ENCODE measurements around the gene ENDOV. TPM values are rescaled to one million over a fixed set of nuclear protein-coding genes. Genes with fewer than 3 reads are reported as not detected.

ENDOV gene
- total and polyA plus RNA-seq, 8 donors, result 2.3 to 122 (median 13.2) TPM

DNA sequence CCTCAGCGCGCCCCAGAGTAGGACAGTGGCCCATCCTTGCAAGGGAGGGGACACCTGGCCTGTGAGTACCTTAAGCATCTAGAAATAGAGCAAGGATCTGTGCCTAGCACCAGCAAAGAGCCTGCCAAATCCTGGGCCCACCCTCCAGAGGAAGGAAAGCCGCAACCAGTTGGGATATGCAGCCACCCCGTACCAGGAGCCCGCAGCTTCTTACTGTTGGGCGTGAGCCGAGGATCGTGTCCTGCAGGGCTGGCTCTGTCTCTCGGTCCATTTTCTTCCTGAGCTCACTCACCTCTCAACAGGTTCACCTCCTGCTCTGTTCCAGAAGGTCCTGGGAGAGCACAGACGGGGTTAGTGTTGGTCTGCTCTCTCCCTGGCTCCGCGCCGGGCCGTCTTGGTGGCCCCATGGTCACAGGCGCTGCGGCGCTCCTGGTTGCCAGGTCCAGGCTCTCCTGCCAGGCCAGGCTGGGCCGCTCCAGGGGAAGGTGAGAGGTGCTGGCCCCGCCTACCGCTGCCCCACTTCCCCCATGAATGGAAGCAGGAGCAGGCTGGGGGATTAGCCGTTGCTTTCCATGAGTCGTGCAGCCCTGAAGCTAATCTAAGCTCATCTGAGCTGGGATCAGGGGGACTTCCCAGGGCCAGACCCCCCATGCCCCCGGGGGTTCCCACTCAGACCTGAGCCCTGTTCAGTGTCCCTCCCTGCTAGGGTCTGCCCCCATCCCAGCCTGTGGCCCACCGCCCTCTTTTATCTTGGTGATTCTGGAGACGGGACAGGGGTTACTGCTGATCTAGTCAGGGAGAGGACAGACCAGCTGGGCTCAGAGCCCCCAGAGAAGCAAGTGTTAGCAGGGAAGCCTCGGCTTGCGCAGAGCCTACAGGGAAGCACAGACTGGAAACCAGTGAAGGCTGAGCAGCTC lies 12.7 kb downstream of the ENDOV start:
- peaks cover 0 to 39% (median 21%) of the 10 kb centered on the region in 4 donors for H3K36me3 ChIP-seq
- 89 to 94% (median 91%) methylated on average over 15 to 27 of the region's 27 CpGs for WGBS, 5 donors
- no peak for DNase-seq
- intact Hi-C loops (cut with DNase I; ENCODE audit: low total_unique reads), result loop anchor here (5.0 kb wide), 1 partner anchor 555 kb away; no protein-coding TSS in a partner anchor
- no peak overlapping the region for H3K27ac ChIP-seq
- no peaks in the 10 kb centered on the region for H3K9me3 ChIP-seq
- H3K4me3 ChIP-seq, result no peak overlapping the region
- H3K4me1 ChIP-seq, result peaks cover 0 to 18% (median 13%) of the 10 kb centered on the region in 4 donors
- H3K27me3 ChIP-seq, result no peaks in the 10 kb centered on the region
- TF ChIP-seq POLR2A (IDR thresholded peaks at IDR 0.05) (no peak), POLR2AphosphoS5 (IDR thresholded peaks at IDR 0.05) (no peak), EP300 (IDR thresholded peaks at IDR 0.05) (no peak), CTCF (IDR thresholded peaks at IDR 0.05) (no peak)

- DNase-seq, result no peak
- 86 to 94% (median 88%) methylated on average over 9 to 12 of the region's 12 CpGs for WGBS, 5 donors
- intact Hi-C loops (cut with DNase I; ENCODE audit: low total_unique reads), result loop anchor here (5.0 kb wide), 1 partner anchor 554 kb away; no protein-coding TSS in a partner anchor
Measured at GRCh38 chr17:80428363-80428762, 13.4 kb downstream of the ENDOV start.

GRCh38 chr17:80428796-80429195 lies 13.8 kb downstream of the ENDOV start:
- DNase-seq, result no peak
- Histone ChIP-seq H3K9me3 (no peaks in the 10 kb centered on the region), H3K4me1 (peaks cover 0 to 9% (median 9%) of the 10 kb centered on the region in 4 donors), H3K4me3 (no peak overlapping the region), H3K27me3 (no peaks in the 10 kb centered on the region), H3K27ac (no peak overlapping the region), H3K36me3 (peaks cover 0 to 39% (median 21%) of the 10 kb centered on the region in 4 donors)
- no peak for TF ChIP-seq CTCF (IDR thresholded peaks at IDR 0.05)
- no peak for TF ChIP-seq POLR2AphosphoS5 (IDR thresholded peaks at IDR 0.05)
- TF ChIP-seq EP300 (IDR thresholded peaks at IDR 0.05), result no peak
- no peak for TF ChIP-seq POLR2A (IDR thresholded peaks at IDR 0.05)
- 83 to 86% (median 86%) methylated on average over 10 to 11 of the region's 11 CpGs for WGBS, 5 donors
- intact Hi-C loops (cut with DNase I; ENCODE audit: low total_unique reads), result loop anchor here (5.0 kb wide), 1 partner anchor 554 kb away; no protein-coding TSS in a partner anchor

More at GRCh38 chr17:80428363-80428762, 13.4 kb downstream of the ENDOV start:
- Histone ChIP-seq H3K4me3 (no peak overlapping the region), H3K27ac (no peak overlapping the region), H3K9me3 (no peaks in the 10 kb centered on the region), H3K36me3 (peaks cover 0 to 39% (median 21%) of the 10 kb centered on the region in 4 donors), H3K27me3 (no peaks in the 10 kb centered on the region), H3K4me1 (peaks cover 0 to 12% (median 10%) of the 10 kb centered on the region in 4 donors)
- TF ChIP-seq POLR2AphosphoS5 (IDR thresholded peaks at IDR 0.05) (no peak), POLR2A (IDR thresholded peaks at IDR 0.05) (no peak), EP300 (IDR thresholded peaks at IDR 0.05) (no peak), CTCF (IDR thresholded peaks at IDR 0.05) (no peak)

DNA sequence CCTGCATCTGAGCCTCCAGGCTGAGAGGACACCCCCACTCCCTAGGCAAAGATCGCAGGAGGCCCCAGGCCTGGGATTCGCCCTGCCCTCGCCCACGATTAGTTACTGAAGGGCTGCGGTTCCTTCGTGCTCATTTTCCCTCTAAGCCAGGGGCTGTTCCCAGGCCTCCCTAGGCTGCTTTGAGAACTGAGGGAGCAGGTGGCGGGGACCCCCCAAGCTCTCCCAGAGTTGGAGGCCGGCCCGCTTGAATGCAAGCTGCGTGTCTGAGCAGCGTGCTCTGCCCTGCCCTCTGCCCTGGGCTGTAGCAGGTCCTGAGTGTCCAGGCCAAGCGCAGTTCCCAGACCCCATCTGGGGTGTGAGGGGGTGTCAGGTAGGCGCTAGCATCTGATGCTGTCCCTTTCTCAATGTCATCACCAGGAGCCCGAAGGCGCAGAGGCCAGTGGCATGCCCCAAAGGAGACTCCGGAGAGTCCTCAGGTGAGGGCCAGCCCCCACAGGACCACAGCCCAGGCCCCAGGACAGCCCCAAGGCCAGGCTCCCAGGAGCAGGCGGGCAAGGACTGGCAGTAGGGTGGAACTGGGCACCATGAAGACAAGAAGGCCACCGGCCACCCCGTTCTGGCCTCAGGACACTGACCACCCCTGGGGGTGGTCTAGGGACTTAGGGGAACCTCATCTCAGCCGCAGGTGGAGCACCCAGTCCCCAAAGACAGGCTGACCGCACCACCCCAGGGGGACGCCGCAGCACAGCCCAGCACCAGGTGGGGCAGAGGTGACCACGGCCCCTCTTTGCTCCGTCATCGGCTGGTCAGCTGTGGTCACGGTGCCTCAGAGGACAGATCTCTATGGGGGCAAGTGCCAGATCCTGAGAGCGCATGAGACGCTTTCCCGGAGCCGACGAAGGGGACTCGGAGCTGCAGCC lies 14.6 kb downstream of the ENDOV start:
- intact Hi-C loops (cut with DNase I; ENCODE audit: low total_unique reads), result loop anchor here (5.0 kb wide), 2 partner anchors 143 to 553 kb away; no protein-coding TSS in a partner anchor
- peaks cover 0 to 9% (median 9%) of the 10 kb centered on the region in 4 donors for H3K4me1 ChIP-seq
- no peaks in the 10 kb centered on the region for H3K27me3 ChIP-seq
- H3K36me3 ChIP-seq, result peaks cover 0 to 39% (median 21%) of the 10 kb centered on the region in 4 donors
- no peak overlapping the region for H3K27ac ChIP-seq
- H3K9me3 ChIP-seq, result no peaks in the 10 kb centered on the region
- DNase-seq, result no peak
- WGBS, 5 donors, result 90 to 96% (median 95%) methylated on average over 30 to 33 of the region's 33 CpGs
- no peak for TF ChIP-seq CTCF (IDR thresholded peaks at IDR 0.05)
- no peak for TF ChIP-seq POLR2AphosphoS5 (IDR thresholded peaks at IDR 0.05)
- no peak for TF ChIP-seq EP300 (IDR thresholded peaks at IDR 0.05)
- no peak for TF ChIP-seq POLR2A (IDR thresholded peaks at IDR 0.05)
- no peak overlapping the region for H3K4me3 ChIP-seq

Data from stomach (tissue), 9 donors.